NCI-H1092 treated with DMSO at 0.1 percent for 48 hours (cell line): ENCODE data around the gene TBXAS1.
"Not testable (repeated sequence)": the region's sequence is repeated elsewhere in the genome, so short reads cannot be mapped to it uniquely, and the experiment has no call there.

Experiments used
- DNase-seq: peaks from one replicate; lab custom pipeline; 2025; lab: John Stamatoyannopoulos, UW

TBXAS1 gene

GRCh38 chr7:139889186-139889871, 60.3 kb downstream of the TBXAS1 start:
- peak; percentile 3 for DNase-seq

GRCh38 chr7:139893461-139893860, 64.4 kb downstream of the TBXAS1 start:
- no peak for DNase-seq

GRCh38 chr7:139893999-139894398, 64.9 kb downstream of the TBXAS1 start:
- no peak for DNase-seq

GRCh38 chr7:139895141-139895829, 66.2 kb downstream of the TBXAS1 start:
- no peak for DNase-seq

GRCh38 chr7:139896288-139896687, 67.2 kb downstream of the TBXAS1 start:
- DNase-seq = no peak

GRCh38 chr7:139896831-139897230, 67.8 kb downstream of the TBXAS1 start:
- no peak for DNase-seq

GRCh38 chr7:139897422-139898090, 68.5 kb downstream of the TBXAS1 start:
- no peak for DNase-seq

- no peak for DNase-seq
Observed at GRCh38 chr7:139898483-139898882, 69.4 kb downstream of the TBXAS1 start.

- DNase-seq = no peak
Observed at GRCh38 chr7:139899328-139899955, 70.4 kb downstream of the TBXAS1 start.

GRCh38 chr7:139900326-139900725, 71.3 kb downstream of the TBXAS1 start:
- no peak for DNase-seq

- no peak for DNase-seq
Observed at GRCh38 chr7:139901056-139901795, 72.2 kb downstream of the TBXAS1 start.

GRCh38 chr7:139901901-139902300, 72.8 kb downstream of the TBXAS1 start:
- DNase-seq = no peak

- DNase-seq = no peak
Observed at GRCh38 chr7:139902436-139903102, 73.5 kb downstream of the TBXAS1 start.

- not testable (repeated sequence) for DNase-seq
Observed at GRCh38 chr7:139903103-139903477, 74.0 kb downstream of the TBXAS1 start.

GRCh38 chr7:139906879-139907278, 77.8 kb downstream of the TBXAS1 start:
- DNase-seq = no peak

- DNase-seq = no peak
Observed at GRCh38 chr7:139908792-139909191, 79.7 kb downstream of the TBXAS1 start.

- DNase-seq = no peak
Observed at GRCh38 chr7:139909379-139910050, 80.5 kb downstream of the TBXAS1 start.

GRCh38 chr7:139913021-139913844, 84.2 kb downstream of the TBXAS1 start:
- no peak for DNase-seq

GRCh38 chr7:139913845-139914135, 84.7 kb downstream of the TBXAS1 start:
- DNase-seq = no peak
